Transverse colon (tissue), 4 donors: ENCODE measurements around the gene LMO4. TPM values are rescaled to one million over a fixed set of nuclear protein-coding genes. Genes with fewer than 3 reads are reported as not detected.

Experiments used
- DNase-seq: peaks from one replicate; pipeline ENCODE4 v3.0.0-alpha.2; 2019
- H3K27ac ChIP-seq, 4 donors: fragments of 200-600 bp; sonication (generic); 2 replicates each; pipeline ENCODE4 v1.5.1; 2016 to 2018; ENCODE audit warnings: inconsistent platforms in 4 of 4
- H3K27me3 ChIP-seq: fragments of 200-600 bp; sonication (generic); 2 replicates; pipeline ENCODE4 v1.5.1; 2017; ENCODE audit warnings: inconsistent platforms
- H3K36me3 ChIP-seq, 4 donors: fragments of 200-600 bp; sonication (generic); 2 replicates each; pipeline ENCODE4 v1.5.1; 2017 to 2019; ENCODE audit warnings: inconsistent platforms in 4 of 4
- H3K4me1 ChIP-seq, 4 donors: fragments of 200-600 bp; sonication (generic); 2 replicates each; pipeline ENCODE4 v1.5.1; 2017 to 2020; ENCODE audit warnings: inconsistent platforms in 4 of 4
- H3K4me3 ChIP-seq, 4 donors: fragments of 200-600 bp; sonication (generic); 1 replicate in 1 of 4; 2 replicates in 3 of 4; pipeline versions ENCODE4 v1.5.1 to v1.6.1; 2017 to 2019; ENCODE audit warnings: inconsistent platforms in 4 of 4
- H3K9me3 ChIP-seq, 2 donors: fragments of 200-600 bp; sonication (generic); 2 replicates each; pipeline ENCODE4 v1.5.1; 2017 to 2019; ENCODE audit warnings: inconsistent platforms in 2 of 2
- CTCF ChIP-seq, 5 experiments: fragments of 200-600 bp in 3 of 5; fragments of 450-650 bp in 2 of 5; sonication (generic) in 3 of 5; IDR thresholded peaks; 1 replicate in 2 of 5; 2 replicates in 3 of 5; pipeline ENCODE4 v1.5.1; 2016 to 2017; ENCODE audit warnings: antibody characterized with exemption in 5 of 5, inconsistent platforms in 3 of 5, mild to moderate bottlenecking in 2 of 5, moderate library complexity in 1 of 5
- EP300 ChIP-seq: sonication (generic); formaldehyde crosslinking; IDR thresholded peaks from one replicate; pipeline ENCODE4 v1.6.1; 2017; ENCODE audit warnings: antibody characterized with exemption, low read depth
- POLR2A ChIP-seq: fragments of 450-650 bp; IDR thresholded peaks from one replicate; pipeline ENCODE4 v1.6.1; 2016; ENCODE audit warnings: antibody characterized with exemption, mild to moderate bottlenecking, moderate library complexity
- POLR2AphosphoS5 ChIP-seq, 3 donors: sonication (generic); formaldehyde crosslinking; IDR thresholded peaks; one replicate each; pipeline ENCODE4 v1.6.1; 2016; ENCODE audit warnings: antibody characterized with exemption in 3 of 3
- WGBS, 2 donors: methylation state at CpG; one replicate each; pipeline ENCODE4 v1.1.5; 2018; ENCODE audit warnings: low coverage in 1 of 2; 5-methylcytosine and 5-hydroxymethylcytosine counted together
- in situ Hi-C, 4 donors: fragments of 200-750 bp; cut with MboI; loops; one replicate each; pipeline versions ENCODE4 v1.15.0 to v1.15.1; 2017; ENCODE audit warnings: low sequenced_read_pairs in 3 of 4, low pct_ligation_motif_present in 1 of 4, low pct_unique_long_range_greater_than_20kb in 1 of 4
- intact Hi-C: fragments of 100-400 bp; cut with DNase I; formaldehyde crosslinking; loops from one replicate; pipeline ENCODE4 v1.15.1; 2023; ENCODE audit warnings: low total_unique reads
- total RNA-seq, 4 donors: library from RNA; depleted of rRNA; stranded (reverse); fragments of >200 nt; gene quantifications; one replicate each; pipeline ENCODE4 v1.1.0, GENCODE V29; 2016

LMO4 gene
- total RNA-seq, 4 donors from 2014 or later = 8.4 to 22.4 (median 16.4) TPM

GRCh38 chr1:87346130-87346814 is 17.6 kb downstream of the LMO4 start:
- no peak for DNase-seq
- TF ChIP-seq POLR2AphosphoS5 (IDR thresholded peaks at IDR 0.05) = no peak
- TF ChIP-seq POLR2A = no peak
- H3K27ac ChIP-seq = no peak overlapping the region
- H3K4me3 ChIP-seq = no peak overlapping the region
- WGBS, 2 donors = 74 to 77% methylated on average over 5 to 8 of the region's 8 CpGs
- in situ Hi-C loops (no loop called here), intact Hi-C loops (no loop called here)
- no peaks in the 10 kb centered on the region for H3K9me3 ChIP-seq
- peaks cover 0 to 28% (median 1%) of the 10 kb centered on the region in 4 donors for H3K36me3 ChIP-seq
- peaks cover 0 to 4% (median 0%) of the 10 kb centered on the region in 4 donors for H3K4me1 ChIP-seq
- no peaks in the 10 kb centered on the region for H3K27me3 ChIP-seq

- DNase-seq = no peak
- Histone ChIP-seq H3K27ac (no peak overlapping the region), H3K9me3 (no peaks in the 10 kb centered on the region), H3K4me3 (no peak overlapping the region), H3K27me3 (no peaks in the 10 kb centered on the region), H3K36me3 (peaks cover 0 to 10% (median 1%) of the 10 kb centered on the region in 4 donors), H3K4me1 (peaks cover 0 to 4% (median 0%) of the 10 kb centered on the region in 4 donors)
- intact Hi-C loops (no loop called here), in situ Hi-C loops (no loop called here)
- WGBS, 2 donors = 75 to 84% methylated on average over 4 to 7 of the region's 7 CpGs
- TF ChIP-seq POLR2A = no peak
Measured at GRCh38 chr1:87348341-87349019, 19.8 kb downstream of the LMO4 start.

- no peaks in the 10 kb centered on the region for H3K9me3 ChIP-seq
- intact Hi-C loops (no loop called here), in situ Hi-C loops (no loop called here)
- no peak for TF ChIP-seq CTCF (IDR thresholded peaks at IDR 0.05)
- no peak for TF ChIP-seq POLR2AphosphoS5 (IDR thresholded peaks at IDR 0.05)
- no peak for TF ChIP-seq EP300
- H3K27ac ChIP-seq = no peak overlapping the region
- no peaks in the 10 kb centered on the region for H3K27me3 ChIP-seq
- DNase-seq = no peak
- no peak overlapping the region for H3K4me3 ChIP-seq
- peaks cover 0 to 4% (median 0%) of the 10 kb centered on the region in 4 donors for H3K4me1 ChIP-seq
- H3K36me3 ChIP-seq = peaks cover 0 to 10% (median 0%) of the 10 kb centered on the region in 4 donors
- WGBS, 2 donors = 76 to 83% methylated on average over 2 of the region's 2 CpGs
Measured at GRCh38 chr1:87349036-87349435, 20.4 kb downstream of the LMO4 start.

GRCh38 chr1:87355894-87356293 is 27.2 kb downstream of the LMO4 start:
- in situ Hi-C loops = no loop called here
- no peak for DNase-seq
- H3K9me3 ChIP-seq = no peaks in the 10 kb centered on the region
- H3K36me3 ChIP-seq = no peaks in the 10 kb centered on the region
- no peaks in the 10 kb centered on the region for H3K27me3 ChIP-seq
- H3K4me1 ChIP-seq = no peaks in the 10 kb centered on the region
- no peak overlapping the region for H3K27ac ChIP-seq
- no peak for TF ChIP-seq POLR2AphosphoS5 (IDR thresholded peaks at IDR 0.05)
- WGBS, 2 donors = 88% methylated on average over 3 of the region's 3 CpGs; no CpG with 5 or more reads in 1 of the 2 donors
- H3K4me3 ChIP-seq = no peak overlapping the region
- intact Hi-C loops = no loop called here

GRCh38 chr1:87356591-87356990 is 27.9 kb downstream of the LMO4 start:
- in situ Hi-C loops = no loop called here
- Histone ChIP-seq H3K9me3 (no peaks in the 10 kb centered on the region), H3K4me1 (no peaks in the 10 kb centered on the region), H3K4me3 (no peak overlapping the region), H3K27me3 (no peaks in the 10 kb centered on the region), H3K27ac (no peak overlapping the region), H3K36me3 (no peaks in the 10 kb centered on the region)
- intact Hi-C loops = no loop called here
- no peak for DNase-seq
- TF ChIP-seq EP300 = no peak
- TF ChIP-seq POLR2A = no peak
- no peak for TF ChIP-seq CTCF (IDR thresholded peaks at IDR 0.05)
- TF ChIP-seq POLR2AphosphoS5 (IDR thresholded peaks at IDR 0.05) = no peak
- WGBS, 2 donors = 78 to 90% methylated on average over 1 to 5 of the region's 5 CpGs
